ENCODE data around the gene COQ3.

- TF ChIP-seq CTCF (IDR thresholded peaks at IDR 0.05) (no peak), POLR2A (IDR thresholded peaks at IDR 0.05) (no peak)
Measured at GRCh38 chr6:99393366-99393697, 663 bp downstream of the COQ3 start.
